Memory B cell (primary cell): Measurements from ENCODE around the gene MAP4K3.

Experiments
- ATAC-seq: fragments of 150-1000 bp; cut with Tn5 transposase; 2 replicates; pipeline ENCODE4 v1.10.0; 2021; ENCODE audit warnings: low read depth, mild to moderate bottlenecking, moderate library complexity
- DNase-seq, 2 donors: peaks; one replicate each; pipeline ENCODE4 v3.0.0; 2022; ENCODE audit warnings: low spot score in 2 of 2
- H3K27ac Mint-ChIP-seq: one replicate; pipeline ENCODE4 v1.8.0; 2022; ENCODE audit warnings: mild to moderate bottlenecking, moderate library complexity, mixed read lengths
- H3K27me3 Mint-ChIP-seq: one replicate; pipeline ENCODE4 v1.8.0; 2022; ENCODE audit warnings: mixed read lengths
- H3K36me3 Mint-ChIP-seq: one replicate; pipeline ENCODE4 v1.8.0; 2022; ENCODE audit warnings: mild to moderate bottlenecking, mixed read lengths
- H3K4me1 Mint-ChIP-seq: one replicate; pipeline ENCODE4 v1.8.0; 2022; ENCODE audit warnings: mixed read lengths
- H3K4me3 Mint-ChIP-seq: one replicate; pipeline ENCODE4 v1.8.0; 2022; ENCODE audit warnings: mild to moderate bottlenecking, moderate library complexity, mixed read lengths
- H3K9me3 Mint-ChIP-seq: one replicate; pipeline ENCODE4 v1.8.0; 2022; ENCODE audit warnings: mixed read lengths

Gene MAP4K3

DNA sequence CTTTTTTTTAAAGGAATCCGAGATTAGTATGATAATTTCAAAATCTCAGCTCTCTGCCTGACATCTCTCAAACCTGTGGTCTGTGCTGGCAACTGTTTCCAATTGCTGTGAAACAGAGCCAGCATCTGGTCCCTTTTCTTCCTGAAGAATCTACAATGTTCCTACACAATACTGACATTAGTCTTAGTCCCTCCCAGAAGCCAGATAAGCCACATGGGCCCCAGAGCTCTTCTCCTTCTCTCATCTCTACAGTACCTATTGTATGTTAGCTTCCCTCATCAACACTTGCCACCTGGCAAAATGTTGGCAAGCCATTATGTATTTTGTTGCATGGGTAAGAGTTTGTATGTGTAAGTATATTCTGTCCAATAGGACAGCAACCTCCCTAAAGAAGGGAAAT is 130.5 kb downstream of the MAP4K3 start:
- DNase-seq (no peak), ATAC-seq (no peak)
- Mint-ChIP-seq H3K27me3 (no peaks in the 10 kb centered on the region), H3K4me1 (no peaks in the 10 kb centered on the region), H3K36me3 (peaks cover 2% of the 10 kb centered on the region), H3K27ac (no peak overlapping the region), H3K4me3 (no peak overlapping the region), H3K9me3 (no peaks in the 10 kb centered on the region)

DNA sequence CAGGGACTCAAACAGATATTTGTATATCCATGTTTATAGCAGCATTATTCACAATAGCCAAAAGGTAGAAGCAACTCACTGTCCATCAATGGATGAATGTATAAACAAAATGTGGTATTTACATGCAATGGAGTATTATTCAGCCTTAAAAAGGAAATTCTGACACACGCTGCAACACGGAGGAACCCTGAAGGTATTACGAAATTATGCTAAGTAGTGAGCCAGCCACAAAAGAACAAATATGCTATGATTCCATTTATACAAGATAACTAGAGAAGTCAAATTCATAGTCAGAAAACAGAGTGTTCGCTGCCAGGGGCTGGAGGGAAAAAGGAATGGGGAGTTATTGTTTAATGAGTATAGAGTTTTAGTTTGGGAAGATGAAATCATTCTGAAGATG is 132.4 kb downstream of the MAP4K3 start:
- Mint-ChIP-seq H3K9me3 (no peaks in the 10 kb centered on the region), H3K4me3 (no peak overlapping the region), H3K4me1 (no peaks in the 10 kb centered on the region), H3K27ac (no peak overlapping the region), H3K36me3 (no peaks in the 10 kb centered on the region), H3K27me3 (no peaks in the 10 kb centered on the region)
- ATAC-seq (no peak), DNase-seq (no peak)

DNA sequence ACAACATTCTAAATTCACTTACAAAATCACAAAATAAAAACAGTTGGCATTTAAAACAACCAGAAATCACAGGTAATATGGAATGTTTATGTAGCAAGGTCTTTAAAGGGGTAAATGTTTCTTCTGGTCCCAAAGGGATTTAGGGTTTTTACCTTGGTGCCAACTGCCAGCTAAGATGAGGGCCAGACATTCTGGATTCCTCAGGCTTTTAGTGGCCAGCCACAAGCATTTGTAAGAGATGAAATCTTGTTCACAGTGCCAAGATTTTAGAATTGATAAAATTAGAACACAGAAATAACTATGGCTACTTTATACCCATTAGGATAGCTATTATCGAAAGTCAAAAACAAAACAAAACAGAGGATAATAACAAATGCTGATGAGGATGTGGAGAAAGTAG is 132.9 kb downstream of the MAP4K3 start:
- no peaks in the 10 kb centered on the region for H3K36me3 Mint-ChIP-seq
- no peak overlapping the region for H3K27ac Mint-ChIP-seq
- no peak overlapping the region for H3K4me3 Mint-ChIP-seq
- no peaks in the 10 kb centered on the region for H3K9me3 Mint-ChIP-seq
- ATAC-seq: no peak
- no peaks in the 10 kb centered on the region for H3K27me3 Mint-ChIP-seq
- DNase-seq: no peak
- no peaks in the 10 kb centered on the region for H3K4me1 Mint-ChIP-seq

DNA sequence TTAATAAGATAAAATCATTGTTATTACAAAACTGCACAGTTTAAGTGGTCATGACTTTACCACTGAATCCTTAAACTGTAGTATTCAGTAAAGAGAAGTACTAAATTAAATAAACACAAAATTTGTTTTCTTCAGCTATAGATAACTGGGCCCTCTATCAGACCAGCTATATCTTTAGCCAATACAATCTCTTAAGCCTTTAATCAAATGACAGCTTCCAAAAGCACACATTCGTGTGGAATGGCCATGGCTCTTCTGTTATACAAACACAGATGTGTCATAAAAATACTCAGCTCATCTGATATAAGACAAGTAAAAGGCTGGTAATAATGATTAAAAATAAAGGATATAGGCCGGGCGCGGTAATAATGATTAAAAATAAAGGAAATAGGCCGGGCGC is 135.7 kb downstream of the MAP4K3 start:
- Mint-ChIP-seq H3K4me3 (no peak overlapping the region), H3K36me3 (no peaks in the 10 kb centered on the region), H3K27me3 (no peaks in the 10 kb centered on the region), H3K9me3 (no peaks in the 10 kb centered on the region), H3K4me1 (no peaks in the 10 kb centered on the region), H3K27ac (no peak overlapping the region)
- ATAC-seq: no peak
- DNase-seq: no peak

DNA sequence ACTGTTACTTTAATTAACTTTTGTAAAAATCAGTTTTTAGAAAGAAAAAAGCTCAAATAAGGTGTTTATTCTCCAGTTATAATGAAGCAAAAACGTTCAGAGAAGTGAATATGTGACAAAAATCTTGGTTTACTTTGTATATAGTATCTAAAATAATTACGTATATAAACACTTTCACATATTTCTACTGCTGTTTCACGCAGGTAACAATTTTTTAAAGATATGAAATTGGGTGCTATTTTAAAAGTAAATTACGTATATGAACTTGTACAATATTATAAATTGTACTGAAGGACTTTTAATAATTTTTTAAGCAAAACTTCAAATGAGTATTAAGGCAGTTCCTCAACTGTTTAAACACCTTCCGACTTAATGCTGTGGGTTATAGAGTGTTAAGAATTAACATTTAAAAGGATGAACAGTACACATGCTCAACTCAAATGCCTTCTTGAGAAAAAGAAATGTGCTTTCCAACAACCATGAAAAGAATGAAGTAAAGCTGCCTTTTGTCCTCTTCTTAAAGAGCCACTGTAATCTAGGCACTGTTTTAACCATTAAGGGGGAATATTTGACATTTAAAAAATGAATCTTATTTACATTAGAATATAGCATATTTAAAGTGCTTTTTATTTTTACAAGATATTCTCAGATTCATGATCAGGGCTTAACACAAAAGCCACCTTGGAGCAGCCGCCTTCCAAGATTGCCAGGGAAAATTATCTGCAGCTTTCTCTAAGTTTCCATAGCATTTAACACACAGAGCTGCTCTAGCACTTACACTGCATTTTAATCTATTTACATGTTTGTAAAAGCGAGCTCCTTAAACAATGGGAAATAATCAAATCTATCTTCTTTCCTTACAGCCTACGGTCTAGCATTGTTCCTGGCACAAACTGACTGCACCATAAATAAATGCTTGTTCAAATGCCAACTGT is 136.8 kb downstream of the MAP4K3 start:
- no peak for ATAC-seq
- Mint-ChIP-seq H3K36me3 (no peaks in the 10 kb centered on the region), H3K4me1 (no peaks in the 10 kb centered on the region)

DNA sequence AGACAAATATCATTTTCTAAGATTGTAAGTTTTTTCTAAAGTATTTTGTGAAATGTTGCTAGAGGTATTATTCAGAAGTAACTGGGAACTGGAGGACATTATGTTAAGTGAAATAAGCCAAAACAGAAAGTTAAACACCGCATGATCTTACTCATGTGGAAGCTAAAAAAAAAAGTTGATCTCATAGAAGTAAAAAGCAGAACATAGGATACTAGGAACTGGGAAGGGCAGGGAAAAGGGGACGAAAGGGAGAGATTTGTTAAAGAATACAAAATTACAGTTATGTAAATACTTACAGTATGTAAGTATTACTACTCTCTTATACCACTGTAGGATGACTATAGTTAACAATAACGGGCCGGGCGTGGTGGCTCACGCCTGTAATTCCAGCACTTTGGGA is 146.7 kb downstream of the MAP4K3 start:
- ATAC-seq (no peak), DNase-seq (no peak)
- no peak overlapping the region for H3K4me3 Mint-ChIP-seq
- no peak overlapping the region for H3K27ac Mint-ChIP-seq
- no peaks in the 10 kb centered on the region for H3K9me3 Mint-ChIP-seq
- no peaks in the 10 kb centered on the region for H3K27me3 Mint-ChIP-seq
- H3K36me3 Mint-ChIP-seq: peaks cover 14% of the 10 kb centered on the region
- H3K4me1 Mint-ChIP-seq: no peaks in the 10 kb centered on the region

More for the DNA sequence above, 136.8 kb downstream of the MAP4K3 start:
- no peak for DNase-seq
- Mint-ChIP-seq H3K27me3 (no peaks in the 10 kb centered on the region), H3K4me3 (no peak overlapping the region), H3K9me3 (no peaks in the 10 kb centered on the region), H3K27ac (no peak overlapping the region)

DNA sequence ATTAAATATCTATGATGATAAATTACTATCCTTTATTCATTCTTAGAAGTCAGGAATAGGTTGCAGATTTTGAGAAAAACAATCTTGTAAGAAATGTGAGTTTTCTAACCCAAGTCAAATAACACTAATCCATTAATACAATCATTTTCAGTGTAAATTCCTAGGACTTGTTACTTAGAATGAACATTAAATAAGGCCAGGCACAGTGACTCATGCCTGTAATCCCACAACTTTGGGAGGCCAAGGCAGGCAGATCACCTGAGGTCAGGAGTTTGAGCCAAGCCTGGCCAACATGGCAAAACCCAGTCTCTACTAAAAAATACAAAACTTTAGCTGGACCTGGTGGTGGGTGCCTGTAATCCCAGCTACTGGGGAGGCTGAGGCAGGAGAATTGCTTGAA is 147.5 kb downstream of the MAP4K3 start:
- no peak overlapping the region for H3K27ac Mint-ChIP-seq
- H3K9me3 Mint-ChIP-seq: no peaks in the 10 kb centered on the region
- H3K4me1 Mint-ChIP-seq: no peaks in the 10 kb centered on the region
- H3K4me3 Mint-ChIP-seq: no peak overlapping the region
- ATAC-seq: no peak
- no peaks in the 10 kb centered on the region for H3K27me3 Mint-ChIP-seq
- H3K36me3 Mint-ChIP-seq: peaks cover 14% of the 10 kb centered on the region
- no peak for DNase-seq

DNA sequence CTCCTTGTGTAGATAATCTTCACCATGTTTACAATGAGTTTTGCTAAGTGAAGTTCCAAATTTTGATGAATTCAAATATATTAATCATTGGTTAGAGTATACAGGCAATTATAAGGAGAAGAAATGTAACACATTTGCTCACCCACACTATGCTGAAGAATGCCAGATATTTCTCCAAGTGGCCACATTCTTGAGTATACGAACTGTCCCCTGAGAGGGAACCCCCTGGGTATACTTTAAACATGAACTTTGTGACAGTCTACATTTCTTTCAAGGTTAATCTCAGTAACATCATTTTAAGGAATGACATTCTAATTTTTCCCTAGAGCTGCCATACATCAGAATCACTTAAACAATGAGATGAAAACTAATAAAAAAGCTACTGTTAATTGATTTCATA is 153.5 kb downstream of the MAP4K3 start:
- H3K27ac Mint-ChIP-seq: no peak overlapping the region
- peaks cover 3% of the 10 kb centered on the region for H3K36me3 Mint-ChIP-seq
- no peaks in the 10 kb centered on the region for H3K27me3 Mint-ChIP-seq
- no peaks in the 10 kb centered on the region for H3K9me3 Mint-ChIP-seq
- no peak for DNase-seq
- ATAC-seq: no peak
- H3K4me3 Mint-ChIP-seq: no peak overlapping the region
- H3K4me1 Mint-ChIP-seq: no peaks in the 10 kb centered on the region

DNA sequence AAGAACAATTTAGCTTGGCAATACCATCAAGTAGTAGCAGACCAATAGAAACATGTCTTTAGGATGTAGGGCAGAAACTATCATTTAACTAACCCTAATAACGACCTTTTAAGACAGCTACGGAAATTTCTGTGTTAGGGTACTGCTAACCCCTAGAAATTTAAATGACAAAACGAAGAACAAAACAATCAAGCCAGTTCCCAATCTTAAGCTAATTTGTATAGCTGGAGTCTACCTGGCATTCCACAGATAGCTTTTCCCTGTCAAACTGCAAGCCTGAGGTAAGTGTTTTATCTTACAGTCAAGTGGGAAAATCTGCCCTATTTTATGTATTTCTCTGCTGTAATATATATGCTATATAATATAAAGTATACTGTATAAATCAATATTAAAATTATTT is 155.7 kb downstream of the MAP4K3 start:
- no peak overlapping the region for H3K4me3 Mint-ChIP-seq

DNA sequence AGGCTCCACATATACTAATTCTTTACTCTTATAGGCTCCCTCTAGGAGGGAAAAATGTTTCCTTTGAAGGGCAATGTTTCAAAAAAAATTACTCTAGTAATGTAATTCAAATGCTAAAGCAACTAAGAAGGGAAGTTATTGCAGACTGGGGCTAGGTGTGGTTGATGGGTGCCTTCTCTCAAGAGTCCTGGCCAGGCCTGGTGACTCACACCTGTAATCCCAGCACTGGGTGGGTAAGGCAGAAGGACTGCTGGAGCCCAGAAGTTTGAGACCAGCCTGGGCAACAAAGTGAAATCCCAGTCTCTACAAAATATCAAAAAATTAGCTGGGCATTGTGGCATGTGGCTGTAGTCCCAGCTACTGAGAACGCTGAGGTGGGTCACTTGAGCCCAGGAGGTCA is 162.1 kb downstream of the MAP4K3 start:
- Mint-ChIP-seq H3K4me3 (no peak overlapping the region), H3K4me1 (no peaks in the 10 kb centered on the region), H3K27me3 (no peaks in the 10 kb centered on the region), H3K9me3 (no peaks in the 10 kb centered on the region), H3K27ac (no peak overlapping the region), H3K36me3 (peaks cover 7% of the 10 kb centered on the region)
- no peak for DNase-seq
- no peak for ATAC-seq

More for the DNA sequence above, 155.7 kb downstream of the MAP4K3 start:
- Mint-ChIP-seq H3K9me3 (no peaks in the 10 kb centered on the region), H3K27me3 (no peaks in the 10 kb centered on the region), H3K27ac (no peak overlapping the region), H3K36me3 (peaks cover 7% of the 10 kb centered on the region), H3K4me1 (no peaks in the 10 kb centered on the region)
- no peak for DNase-seq
- ATAC-seq: no peak

DNA sequence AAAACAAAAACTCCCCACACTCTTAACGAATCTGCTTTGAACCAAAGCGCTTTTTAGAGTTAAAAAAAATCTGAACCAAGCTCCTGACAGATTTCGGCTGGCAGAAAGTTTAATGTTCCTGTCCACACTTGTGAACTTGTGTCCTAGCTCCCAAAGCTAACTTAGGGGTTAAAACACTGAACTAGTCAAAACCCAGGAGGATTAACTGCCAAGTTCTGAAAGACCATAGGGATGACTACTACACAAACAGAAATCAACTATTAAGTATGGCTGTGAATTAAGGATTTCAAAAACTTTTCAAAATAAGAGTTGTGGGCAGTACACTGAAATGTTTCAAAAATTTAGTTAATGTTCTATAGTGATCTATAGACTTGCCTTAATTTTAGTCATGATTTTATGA is 167.1 kb downstream of the MAP4K3 start:
- ATAC-seq: no peak
- no peaks in the 10 kb centered on the region for H3K27me3 Mint-ChIP-seq
- H3K27ac Mint-ChIP-seq: no peak overlapping the region
- no peak overlapping the region for H3K4me3 Mint-ChIP-seq
- H3K4me1 Mint-ChIP-seq: peaks cover 13% of the 10 kb centered on the region
- H3K9me3 Mint-ChIP-seq: no peaks in the 10 kb centered on the region
- no peaks in the 10 kb centered on the region for H3K36me3 Mint-ChIP-seq
- no peak for DNase-seq

DNA sequence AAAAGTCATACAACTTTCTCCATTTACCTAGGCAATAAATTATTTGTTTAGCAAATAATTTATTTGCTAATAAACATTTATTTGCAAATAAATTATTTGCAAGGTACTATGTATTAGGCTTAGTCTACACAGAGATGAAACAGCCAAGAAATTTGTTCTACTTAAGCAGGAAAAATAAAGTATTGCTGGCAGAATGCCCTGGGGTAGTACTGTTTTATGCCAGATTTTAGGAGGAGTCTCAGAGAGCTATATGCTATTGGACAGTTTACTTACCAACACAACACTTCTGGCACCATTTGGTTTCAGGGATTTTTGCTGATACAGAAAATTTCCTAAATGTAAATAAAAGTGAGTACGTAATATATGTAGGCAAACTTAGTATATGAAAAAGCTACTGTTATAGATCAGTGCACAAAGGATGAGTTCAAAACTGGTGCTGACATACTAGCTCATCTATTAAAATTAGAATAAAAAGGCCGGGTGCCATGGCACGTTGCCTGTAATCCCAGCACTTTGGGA is 170.1 kb downstream of the MAP4K3 start:
- H3K4me3 Mint-ChIP-seq: no peak overlapping the region
- no peaks in the 10 kb centered on the region for H3K9me3 Mint-ChIP-seq
- DNase-seq (no peak), ATAC-seq (no peak)
- H3K27ac Mint-ChIP-seq: no peak overlapping the region
- no peaks in the 10 kb centered on the region for H3K36me3 Mint-ChIP-seq
- no peaks in the 10 kb centered on the region for H3K27me3 Mint-ChIP-seq
- peaks cover 19% of the 10 kb centered on the region for H3K4me1 Mint-ChIP-seq

DNA sequence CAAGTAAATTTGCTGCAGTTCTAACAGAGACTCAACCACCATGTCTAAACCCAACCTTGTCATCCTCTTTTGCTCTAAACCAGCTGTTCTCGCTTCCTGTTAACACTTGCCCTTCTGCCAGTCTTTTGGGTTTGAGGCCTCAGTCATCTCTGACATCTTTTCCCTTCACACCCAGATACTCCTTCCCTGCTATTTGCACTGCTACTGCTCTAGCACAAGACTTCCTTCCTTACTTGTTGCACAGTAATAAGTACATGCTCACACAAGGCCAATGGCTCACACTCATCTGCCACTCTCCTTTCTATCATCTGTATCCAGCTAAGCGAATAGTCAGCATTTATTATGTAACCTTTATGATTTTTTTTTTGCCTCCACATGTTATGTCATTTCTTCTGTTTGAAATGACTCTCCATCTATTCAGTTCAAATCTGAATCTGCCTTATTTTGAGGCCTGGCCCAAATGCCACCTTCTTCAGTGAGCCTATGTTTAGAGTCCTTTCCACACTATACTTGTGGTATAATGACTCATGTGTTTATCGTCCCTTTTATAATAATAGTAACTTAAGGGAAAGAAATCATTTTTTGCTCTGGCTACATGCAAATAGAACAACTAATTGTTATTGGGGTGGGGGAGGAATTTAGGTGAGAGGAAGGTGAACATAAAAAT is 170.8 kb downstream of the MAP4K3 start:
- no peaks in the 10 kb centered on the region for H3K9me3 Mint-ChIP-seq
- H3K36me3 Mint-ChIP-seq: no peaks in the 10 kb centered on the region
- H3K27me3 Mint-ChIP-seq: no peaks in the 10 kb centered on the region
- DNase-seq: no peak
- ATAC-seq: peak; percentile 77
- peaks cover 19% of the 10 kb centered on the region for H3K4me1 Mint-ChIP-seq
- peak overlapping the region; percentile 63 for H3K4me3 Mint-ChIP-seq
- H3K27ac Mint-ChIP-seq: peak overlapping the region; percentile 54

DNA sequence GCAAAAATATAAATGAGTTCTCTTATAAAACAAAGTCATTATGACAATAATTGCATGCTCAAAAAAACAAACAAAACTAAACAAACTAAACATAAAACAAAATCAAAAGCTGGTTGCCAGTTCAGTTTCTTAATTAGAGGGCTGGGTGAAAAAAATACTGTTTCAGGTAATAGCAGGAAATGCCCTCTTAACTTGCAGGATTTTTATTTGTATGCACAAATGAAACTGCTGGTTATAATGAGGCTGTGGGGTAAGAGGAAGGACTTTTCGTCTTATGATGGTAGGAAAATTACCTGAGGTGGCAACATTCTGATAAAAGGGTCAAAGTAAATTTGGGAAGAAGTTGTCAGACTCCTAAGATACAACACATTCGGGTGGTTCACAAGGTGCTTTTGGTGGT is 171.8 kb downstream of the MAP4K3 start:
- ATAC-seq (peak; percentile 31), DNase-seq (no peak)
- Mint-ChIP-seq H3K4me3 (peak overlapping the region; percentile 33), H3K27me3 (no peaks in the 10 kb centered on the region), H3K9me3 (no peaks in the 10 kb centered on the region), H3K36me3 (no peaks in the 10 kb centered on the region), H3K27ac (peak overlapping the region; percentile 75), H3K4me1 (peaks cover 19% of the 10 kb centered on the region)
